Measurements from ENCODE around the gene SMARCAL1.

Gene SMARCAL1

GRCh38 chr2:216426166-216426777 lies 14.0 kb downstream of the SMARCAL1 start:
- no peak for DNase-seq (ENCODE audit: insufficient read length, low spot score)
- no peak for FAIRE-seq

- DNase-seq (ENCODE audit: insufficient read length, low spot score) = peak; percentile 69
- peak; percentile 86 for FAIRE-seq
Measured at GRCh38 chr2:216426938-216427337, 14.7 kb downstream of the SMARCAL1 start.

- DNase-seq (ENCODE audit: insufficient read length, low spot score) (no peak), FAIRE-seq (no peak)
Measured at GRCh38 chr2:216428618-216429350, 16.5 kb downstream of the SMARCAL1 start.

GRCh38 chr2:216429428-216429827 lies 17.1 kb downstream of the SMARCAL1 start:
- FAIRE-seq (no peak), DNase-seq (ENCODE audit: insufficient read length, low spot score) (no peak)

- FAIRE-seq = no peak
- DNase-seq (ENCODE audit: insufficient read length, low spot score) = no peak
Measured at GRCh38 chr2:216430811-216431530, 18.7 kb downstream of the SMARCAL1 start.

- no peak for DNase-seq (ENCODE audit: insufficient read length, low spot score)
- no peak for FAIRE-seq
Measured at GRCh38 chr2:216431531-216431856, 19.2 kb downstream of the SMARCAL1 start.

GRCh38 chr2:216436383-216436782 lies 24.1 kb downstream of the SMARCAL1 start:
- no peak for DNase-seq (ENCODE audit: insufficient read length, low spot score)
- FAIRE-seq = no peak

- no peak for FAIRE-seq
- DNase-seq (ENCODE audit: insufficient read length, low spot score) = no peak
Measured at GRCh38 chr2:216441308-216442010, 29.2 kb downstream of the SMARCAL1 start.

GRCh38 chr2:216445501-216445900 lies 33.2 kb downstream of the SMARCAL1 start:
- FAIRE-seq (no peak), DNase-seq (ENCODE audit: insufficient read length, low spot score) (no peak)

- DNase-seq (ENCODE audit: insufficient read length, low spot score) = no peak
- FAIRE-seq = no peak
Measured at GRCh38 chr2:216446343-216446742, 34.1 kb downstream of the SMARCAL1 start.

- no peak for FAIRE-seq
- DNase-seq (ENCODE audit: insufficient read length, low spot score) = no peak
Measured at GRCh38 chr2:216447293-216447692, 35.0 kb downstream of the SMARCAL1 start.

GRCh38 chr2:216448829-216449228 lies 36.5 kb downstream of the SMARCAL1 start:
- FAIRE-seq (no peak), DNase-seq (ENCODE audit: insufficient read length, low spot score) (no peak)

- FAIRE-seq = no peak
- DNase-seq (ENCODE audit: insufficient read length, low spot score) = no peak
Measured at GRCh38 chr2:216450346-216450745, 38.1 kb downstream of the SMARCAL1 start.

GRCh38 chr2:216450784-216451183 lies 38.5 kb downstream of the SMARCAL1 start:
- FAIRE-seq = no peak
- no peak for DNase-seq (ENCODE audit: insufficient read length, low spot score)

GRCh38 chr2:216453955-216454614 lies 41.8 kb downstream of the SMARCAL1 start:
- DNase-seq (ENCODE audit: insufficient read length, low spot score) (no peak), FAIRE-seq (no peak)

- FAIRE-seq = no peak
Measured at GRCh38 chr2:216463148-216463547, 50.9 kb downstream of the SMARCAL1 start.

GRCh38 chr2:216464104-216464720 lies 51.9 kb downstream of the SMARCAL1 start:
- FAIRE-seq = no peak
- DNase-seq (ENCODE audit: insufficient read length, low spot score) = no peak

More at GRCh38 chr2:216463148-216463547, 50.9 kb downstream of the SMARCAL1 start:
- DNase-seq (ENCODE audit: insufficient read length, low spot score) = no peak

GRCh38 chr2:216465579-216466195 lies 53.4 kb downstream of the SMARCAL1 start:
- FAIRE-seq (no peak), DNase-seq (ENCODE audit: insufficient read length, low spot score) (no peak)

GRCh38 chr2:216467845-216468244 lies 55.6 kb downstream of the SMARCAL1 start:
- no peak for DNase-seq (ENCODE audit: insufficient read length, low spot score)
- FAIRE-seq = no peak

GRCh38 chr2:216469661-216470060 lies 57.4 kb downstream of the SMARCAL1 start:
- DNase-seq (ENCODE audit: insufficient read length, low spot score) (no peak), FAIRE-seq (no peak)

Measured in HTR-8/SVneo (cell line).